ENCODE results near the gene EXOC6.

The EXOC6 gene

DNA sequence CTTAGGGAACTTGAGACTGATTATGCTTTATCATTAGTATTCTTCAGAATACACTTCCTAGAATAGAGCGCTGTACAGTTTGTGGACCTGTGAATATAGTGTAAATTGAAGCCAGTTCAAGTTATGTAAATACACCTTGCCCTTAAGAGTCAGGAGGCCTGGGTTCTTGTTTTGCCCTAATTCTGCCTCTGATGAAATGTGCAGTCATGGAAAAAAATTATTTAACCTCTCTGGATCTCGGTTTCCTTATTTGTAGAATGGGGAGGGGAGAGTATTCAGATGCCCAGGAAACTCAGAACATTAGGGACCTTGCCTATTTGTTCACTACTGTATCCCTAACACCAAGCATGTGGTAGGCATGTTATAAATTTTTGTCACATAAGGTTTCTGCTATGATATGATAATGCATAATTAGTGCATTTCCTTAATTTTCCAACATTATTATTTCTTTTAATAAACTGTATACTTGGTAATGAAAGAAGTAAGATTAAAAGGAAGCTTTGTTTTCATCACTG lies 1.3 kb downstream of the EXOC6 start:
- peaks cover 13% of the 10 kb centered on the region for H3K79me2 ChIP-seq (ENCODE audit: control insufficient read depth, low read length)
- H3K27me3 ChIP-seq (ENCODE audit: control insufficient read depth, low read length): peaks cover 16% of the 10 kb centered on the region
- H3F3A ChIP-seq (ENCODE audit: control insufficient read depth, insufficient read depth): peaks cover 6% of the 10 kb centered on the region
- TF ChIP-seq EZH2phosphoT487 (IDR thresholded peaks at IDR 0.05; ENCODE audit: borderline replicate concordance, low read length): no peak
- TF ChIP-seq CTCF (IDR thresholded peaks at IDR 0.05; ENCODE audit: low read depth, low read length, poor library complexity, severe bottlenecking): no peak
- no peaks in the 10 kb centered on the region for H4K20me1 ChIP-seq (ENCODE audit: control insufficient read depth, insufficient read depth, low read depth, low read length)
- no peaks in the 10 kb centered on the region for H3K36me3 ChIP-seq (ENCODE audit: control insufficient read depth, low read length)
- H3K4me1 ChIP-seq (ENCODE audit: control insufficient read depth, low read length): peaks cover 20% of the 10 kb centered on the region
- peak overlapping the region; percentile 87 for H3K4me2 ChIP-seq (ENCODE audit: low read length)
- H3K4me3 ChIP-seq (ENCODE audit: low read length): peak overlapping the region; percentile 75
- no peak overlapping the region for H3K27ac ChIP-seq (ENCODE audit: low read depth, low read length)
- no peaks in the 10 kb centered on the region for H3K9me2 ChIP-seq (replicated peaks; ENCODE audit: control insufficient read depth, low read length)
- no peaks in the 10 kb centered on the region for H3K9me3 ChIP-seq (ENCODE audit: control insufficient read depth, insufficient read depth, low read length)

DNA sequence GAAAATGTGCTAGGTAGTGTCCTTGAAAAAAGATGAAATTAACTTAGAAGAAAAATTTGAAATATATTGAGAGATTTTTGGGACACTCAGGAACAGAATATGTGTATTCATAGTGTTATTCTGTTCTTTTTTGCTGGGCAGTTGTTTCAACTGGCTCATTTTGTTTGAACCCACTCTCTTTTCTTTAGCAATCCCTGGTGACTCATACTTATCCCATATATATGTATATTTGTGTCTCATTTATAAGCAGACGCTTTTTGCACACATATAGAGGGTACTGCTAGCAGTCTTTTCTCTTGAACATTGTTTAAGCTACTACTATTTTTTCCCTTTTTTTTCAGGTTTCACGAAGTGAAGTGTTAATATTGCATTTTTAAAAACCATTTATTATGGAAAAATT lies 1.9 kb downstream of the EXOC6 start:
- peaks cover 19% of the 10 kb centered on the region for H3K79me2 ChIP-seq (ENCODE audit: control insufficient read depth, low read length)
- H4K20me1 ChIP-seq (ENCODE audit: control insufficient read depth, insufficient read depth, low read depth, low read length): no peaks in the 10 kb centered on the region
- peaks cover 20% of the 10 kb centered on the region for H3K4me1 ChIP-seq (ENCODE audit: control insufficient read depth, low read length)
- H3K9me3 ChIP-seq (ENCODE audit: control insufficient read depth, insufficient read depth, low read length): no peaks in the 10 kb centered on the region
- peaks cover 14% of the 10 kb centered on the region for H3K27me3 ChIP-seq (ENCODE audit: control insufficient read depth, low read length)
- TF ChIP-seq CTCF (IDR thresholded peaks at IDR 0.05; ENCODE audit: low read depth, low read length, poor library complexity, severe bottlenecking) (no peak), EZH2phosphoT487 (IDR thresholded peaks at IDR 0.05; ENCODE audit: borderline replicate concordance, low read length) (no peak)
- H3K4me3 ChIP-seq (ENCODE audit: low read length): no peak overlapping the region
- no peak overlapping the region for H3K27ac ChIP-seq (ENCODE audit: low read depth, low read length)
- H3F3A ChIP-seq (ENCODE audit: control insufficient read depth, insufficient read depth): peaks cover 6% of the 10 kb centered on the region
- H3K4me2 ChIP-seq (ENCODE audit: low read length): peak overlapping the region; percentile 87; the same call in 1 of the 2 replicates
- H3K9me2 ChIP-seq (replicated peaks; ENCODE audit: control insufficient read depth, low read length): no peaks in the 10 kb centered on the region
- no peaks in the 10 kb centered on the region for H3K36me3 ChIP-seq (ENCODE audit: control insufficient read depth, low read length)

DNA sequence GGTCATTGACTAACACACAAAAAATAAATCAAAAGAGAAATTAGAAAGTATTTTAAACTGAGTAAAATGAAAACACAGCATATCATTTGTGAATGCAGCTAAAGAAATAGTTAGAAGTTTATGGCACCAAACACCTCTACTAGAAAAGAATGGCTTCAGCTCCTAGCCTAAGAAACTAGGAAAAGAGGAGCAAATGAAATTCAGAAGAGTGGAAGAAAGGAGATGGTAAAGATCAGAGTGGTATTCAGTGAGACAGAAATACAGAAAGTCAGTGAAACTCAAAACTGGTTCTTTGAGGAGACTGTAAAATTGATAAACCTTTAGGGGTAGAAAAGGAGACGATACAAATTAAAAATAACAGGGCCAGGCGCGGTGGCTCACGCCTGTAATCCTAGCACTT lies 2.7 kb downstream of the EXOC6 start:
- Histone ChIP-seq H3K4me3 (ENCODE audit: low read length) (no peak overlapping the region), H3F3A (ENCODE audit: control insufficient read depth, insufficient read depth) (peaks cover 6% of the 10 kb centered on the region), H3K4me2 (ENCODE audit: low read length) (no peak overlapping the region), H4K20me1 (ENCODE audit: control insufficient read depth, insufficient read depth, low read depth, low read length) (no peaks in the 10 kb centered on the region), H3K9me3 (ENCODE audit: control insufficient read depth, insufficient read depth, low read length) (no peaks in the 10 kb centered on the region), H3K27ac (ENCODE audit: low read depth, low read length) (no peak overlapping the region), H3K27me3 (ENCODE audit: control insufficient read depth, low read length) (peaks cover 14% of the 10 kb centered on the region), H3K4me1 (ENCODE audit: control insufficient read depth, low read length) (peaks cover 20% of the 10 kb centered on the region), H3K79me2 (ENCODE audit: control insufficient read depth, low read length) (peaks cover 19% of the 10 kb centered on the region), H3K36me3 (ENCODE audit: control insufficient read depth, low read length) (no peaks in the 10 kb centered on the region), H3K9me2 (replicated peaks; ENCODE audit: control insufficient read depth, low read length) (no peaks in the 10 kb centered on the region)
- no peak for TF ChIP-seq CTCF (IDR thresholded peaks at IDR 0.05; ENCODE audit: low read depth, low read length, poor library complexity, severe bottlenecking)
- no peak for TF ChIP-seq EZH2phosphoT487 (IDR thresholded peaks at IDR 0.05; ENCODE audit: borderline replicate concordance, low read length)

Data from DOHH2 (cell line).